HepG2 (cell line): ENCODE results near the gene MN1. TPM values are rescaled to one million over a fixed set of nuclear protein-coding genes. Genes with fewer than 3 reads are reported as not detected.

Experiments used
- ATAC-seq: fragments of 200-7000 bp; cut with Tn5 transposase; 3 replicates; pipeline ENCODE4 v1.9.1; 2020; ENCODE audit warnings: mild to moderate bottlenecking, moderate library complexity
- BruUV-seq: library from RNA; stranded (reverse); fragments of 400-500 nt; replicated peaks from 2 replicates; lab custom pipeline; 2021; lab: Mats Ljungman, UMichigan
- CTCF ChIA-PET: fragments of 300-600 bp; formaldehyde crosslinking; extraction: SDS; loops from one replicate; lab custom pipeline; 2021; ENCODE audit warnings: low total read pairs, inconsistent platforms, low intra/inter-chr PET ratio; lab: Yijun Ruan, JAX
- POLR2A ChIA-PET: fragments of 350-600 bp; sonication (Branson Sonifier 250); formaldehyde crosslinking; loops from one replicate; lab custom pipeline; 2020; ENCODE audit warnings: antibody characterized with exemption, inconsistent platforms; lab: Yijun Ruan, JAX
- DNase-seq: peaks from one replicate; pipeline ENCODE4 v3.0.0-alpha.2; 2015; ENCODE audit warnings: low spot score
- FAIRE-seq: peaks from 3 replicates; lab custom pipeline; 2011; peaks lifted over from hg19 to GRCh38; lab: Jason Lieb, UNC
- H2AFZ ChIP-seq: one replicate; pipeline ENCODE4 v1.6.1; 2011; ENCODE audit warnings: low read length, inconsistent platforms
- H3K27ac ChIP-seq: fragments of 300-600 bp; 3 replicates; pipeline ENCODE4 v1.8.0; 2011; ENCODE audit warnings: mixed run types, mild to moderate bottlenecking, mixed read lengths, low read length, inconsistent platforms; ENCODE audit not compliant: insufficient read depth; ENCODE audit errors: extremely low read length
- H3K27me3 ChIP-seq, 2 experiments: fragments of 200-600 bp in 1 of 2; 2 replicates in 1 of 2; 3 replicates in 1 of 2; pipeline versions ENCODE4 v1.6.0 to v1.8.0; 2011; ENCODE audit warnings: low read length in 2 of 2, mild to moderate bottlenecking in 2 of 2, moderate library complexity in 2 of 2, inconsistent platforms in 1 of 2; ENCODE audit not compliant: insufficient read depth in 2 of 2, control insufficient read depth in 1 of 2
- H3K36me3 ChIP-seq, 2 experiments: fragments of 200-600 bp in 1 of 2; replicated peaks in 1 of 2; 2 replicates in 1 of 2; 3 replicates in 1 of 2; pipeline versions ENCODE4 v1.5.1 to v1.8.0; 2011; ENCODE audit warnings: low read length in 2 of 2, inconsistent platforms in 1 of 2; ENCODE audit not compliant: insufficient read depth in 2 of 2, control insufficient read depth in 1 of 2
- H3K4me1 ChIP-seq: 2 replicates; pipeline ENCODE4 v1.5.1; 2012; ENCODE audit warnings: low read length, inconsistent platforms; ENCODE audit not compliant: insufficient read depth
- H3K4me2 ChIP-seq: 2 replicates; pipeline ENCODE4 v1.6.0; 2011; ENCODE audit warnings: low read depth, low read length, inconsistent platforms
- H3K4me3 ChIP-seq, 3 experiments: fragments of 200-600 bp in 1 of 3; sonication (generic), shearing (Covaris generic) in 1 of 3; replicated peaks in 1 of 3; 2 replicates each; pipeline ENCODE4 v1.5.1; 2011 to 2016; ENCODE audit warnings: low read length in 3 of 3, inconsistent platforms in 2 of 3, low read depth in 2 of 3, mild to moderate bottlenecking in 2 of 3, control low read depth in 1 of 3, mixed read lengths in 1 of 3; ENCODE audit not compliant: insufficient read depth in 1 of 3
- H3K79me2 ChIP-seq: one replicate; pipeline ENCODE4 v1.6.1; 2011; ENCODE audit warnings: low read length, inconsistent platforms; ENCODE audit not compliant: insufficient read depth
- H3K9ac ChIP-seq: 2 replicates; pipeline ENCODE4 v1.6.0; 2011; ENCODE audit warnings: mild to moderate bottlenecking, low read depth, low read length, inconsistent platforms; ENCODE audit not compliant: insufficient read depth
- H3K9me3 ChIP-seq: 2 replicates; pipeline ENCODE4 v1.5.1; 2012; ENCODE audit warnings: mild to moderate bottlenecking, low read length
- H4K20me1 ChIP-seq: 2 replicates; pipeline ENCODE4 v1.6.0; 2011; ENCODE audit warnings: inconsistent platforms, mild to moderate bottlenecking, low read length, moderate library complexity; ENCODE audit not compliant: insufficient read depth
- CREB3 ChIP-seq: sonication (generic); formaldehyde crosslinking; IDR thresholded peaks from 2 replicates; pipeline ENCODE4 v1.5.0; 2020; ENCODE audit warnings: missing genetic modification reagents
- MED8 ChIP-seq: sonication (generic); formaldehyde crosslinking; IDR thresholded peaks from 2 replicates; pipeline ENCODE4 v1.8.1; 2023; ENCODE audit warnings: mild to moderate bottlenecking, missing genetic modification reagents; ENCODE audit not compliant: insufficient replicate concordance
- MLX ChIP-seq: IDR thresholded peaks from 2 replicates; pipeline ENCODE4 v1.6.1; 2016
- MTA3 ChIP-seq: sonication (generic); formaldehyde crosslinking; IDR thresholded peaks from 2 replicates; pipeline ENCODE4 v1.4.0; 2020; ENCODE audit warnings: missing genetic modification reagents
- PCBP1 ChIP-seq: fragments of 200-400 bp; formaldehyde crosslinking; IDR thresholded peaks from 2 replicates; pipeline ENCODE4 v1.6.1; 2017; ENCODE audit warnings: mild to moderate bottlenecking, low read depth, low read length, borderline replicate concordance
- PHF8 ChIP-seq: sonication (generic); formaldehyde crosslinking; IDR thresholded peaks from 2 replicates; pipeline ENCODE4 v1.5.0; 2020; ENCODE audit warnings: missing genetic modification reagents
- POGZ ChIP-seq: sonication (generic); formaldehyde crosslinking; IDR thresholded peaks from 2 replicates; pipeline ENCODE4 v1.4.0; 2020; ENCODE audit warnings: mild to moderate bottlenecking, missing genetic modification reagents
- RFX5 ChIP-seq: IDR thresholded peaks from 2 replicates; pipeline ENCODE4 v1.6.1; 2011; ENCODE audit warnings: low read depth, low read length, improper control_type of control experiment
- SMAD9 ChIP-seq: sonication (generic); formaldehyde crosslinking; IDR thresholded peaks from 2 replicates; pipeline ENCODE4 v1.5.1; 2020; ENCODE audit warnings: mild to moderate bottlenecking, missing genetic modification reagents
- ZFP36L1 ChIP-seq: sonication (generic); formaldehyde crosslinking; IDR thresholded peaks from 2 replicates; pipeline ENCODE4 v1.8.0; 2022; ENCODE audit warnings: mild to moderate bottlenecking, missing genetic modification reagents, moderate library complexity
- ZNF235 ChIP-seq: sonication (generic); formaldehyde crosslinking; IDR thresholded peaks from 2 replicates; pipeline ENCODE4 v1.8.1; 2023; ENCODE audit warnings: mild to moderate bottlenecking, missing genetic modification reagents, borderline replicate concordance
- ZNF260 ChIP-seq: sonication (generic); formaldehyde crosslinking; IDR thresholded peaks from 2 replicates; pipeline ENCODE4 v1.4.0; 2020; ENCODE audit warnings: missing genetic modification reagents, low read depth, mild to moderate bottlenecking, borderline replicate concordance
- ZNF367 ChIP-seq: sonication (generic); formaldehyde crosslinking; IDR thresholded peaks from 2 replicates; pipeline ENCODE4 v1.4.0; 2020; ENCODE audit warnings: missing genetic modification reagents, borderline replicate concordance
- ZNF839 ChIP-seq: sonication (generic); formaldehyde crosslinking; IDR thresholded peaks from 2 replicates; pipeline ENCODE4 v1.4.0; 2020; ENCODE audit warnings: missing genetic modification reagents, mild to moderate bottlenecking, borderline replicate concordance
- ZUFSP ChIP-seq: sonication (generic); formaldehyde crosslinking; IDR thresholded peaks from 2 replicates; pipeline ENCODE4 v1.9.0; 2021; ENCODE audit warnings: missing genetic modification reagents, mild to moderate bottlenecking, borderline replicate concordance
- WGBS: methylation state at CpG from one replicate; pipeline ENCODE4 v1.1.6; 2017; ENCODE audit warnings: low lambda C conversion rate; 5-methylcytosine and 5-hydroxymethylcytosine counted together
- in situ Hi-C: cut with HindIII; loops from 2 replicates; pipeline ENCODE4 v1.10.0; 2017; ENCODE audit warnings: low pct_unique_long_range_greater_than_20kb; ENCODE audit not compliant: extremely low pct_ligation_motif_present
- intact Hi-C: fragments of 100-400 bp; cut with micrococcal nuclease; formaldehyde crosslinking; loops from one replicate; pipeline ENCODE4 v1.10.0; 2022; ENCODE audit not compliant: unreplicated experiment
- polyA plus RNA-seq, 8 experiments: library from polyadenylated mRNA; depleted of rRNA in 3 of 8; stranded (reverse) in 7 of 8; unstranded in 1 of 8; fragments of >200 nt; fragmentation: Illumina TruSeq in 4 of 8; extraction: Trizol in 4 of 8; gene quantifications; 2 replicates each; pipeline versions ENCODE4 v1.2.1 to v1.2.3, GENCODE V29; 2011 to 2016; ENCODE audit warnings: low read depth in 4 of 8, missing spikeins in 1 of 8, mixed read lengths in 1 of 8; ENCODE audit not compliant: insufficient read depth in 1 of 8
- total RNA-seq, 5 experiments: library from RNA; depleted of rRNA; stranded (reverse); fragments of >200 nt; fragmentation: Illumina TruSeq; extraction: Trizol; gene quantifications; 2 replicates each; pipeline ENCODE4 v1.2.3, GENCODE V29; 2016; ENCODE audit warnings: low read depth in 1 of 5

Gene MN1
- total and polyA plus RNA-seq, 2 of the 13 experiments (the other 11 are each of a cell fraction or from before 2014, with no cell fraction given), result 0.01 TPM; not detected in 1

- POLR2A ChIA-PET, result no interaction called here
- intact Hi-C loops, result no loop called here
Observed at GRCh38 chr22:27832606-27833005, 31.1 kb upstream of the MN1 start.

More at GRCh38 chr22:27832606-27833005, 31.1 kb upstream of the MN1 start:
- DNase-seq (no peak), ATAC-seq (no peak), FAIRE-seq (no peak)
- H3K36me3 ChIP-seq, result no peaks in the 10 kb centered on the region
- WGBS, result 81% methylated on average over 5 of the region's 7 CpGs
- H3K27me3 ChIP-seq, result no peaks in the 10 kb centered on the region
- no TSS peak for BruUV-seq
- H3K4me1 ChIP-seq, result 0 out of 2 replicates have a peak, but pooled peaks cover 4% of the 10 kb centered on the region
- 0 out of 2 replicates have a peak, but pooled peaks cover 2% of the 10 kb centered on the region for H4K20me1 ChIP-seq
- CTCF ChIA-PET, result no interaction called here
- no peaks in the 10 kb centered on the region for H3K9me3 ChIP-seq
- in situ Hi-C loops, result no loop called here
- H2AFZ ChIP-seq, result no peak overlapping the region
- H3K4me2 ChIP-seq, result no peak overlapping the region
- H3K4me3 ChIP-seq, result no peak overlapping the region
- no peaks in the 10 kb centered on the region for H3K79me2 ChIP-seq
- TF ChIP-seq POGZ, result no peak
- no peak for TF ChIP-seq PHF8
- TF ChIP-seq PCBP1, result no peak
- TF ChIP-seq MLX (CRISPR knock-in tag), result no peak
- no peak for TF ChIP-seq ZNF367
- no peak for TF ChIP-seq ZNF839 (CRISPR knock-in tag)
- no peak for TF ChIP-seq MTA3 (CRISPR knock-in tag)
- TF ChIP-seq ZFP36L1 (CRISPR knock-in tag), result no peak
- TF ChIP-seq RFX5, result no peak
- TF ChIP-seq SMAD9 (CRISPR knock-in tag), result no peak
- no peak for TF ChIP-seq ZNF235
- no peak for TF ChIP-seq ZUFSP (CRISPR knock-in tag)
- TF ChIP-seq CREB3, result no peak
- TF ChIP-seq ZNF260 (CRISPR knock-in tag), result no peak
- TF ChIP-seq MED8 (CRISPR knock-in tag), result no peak
- no peak overlapping the region for H3K27ac ChIP-seq
- H3K9ac ChIP-seq, result no peak overlapping the region
